Neuronal stem cell (in vitro differentiated cells): ENCODE measurements around the gene GLS2.
"Not testable (repeated sequence)": the region's sequence is repeated elsewhere in the genome, so short reads cannot be mapped to it uniquely, and the experiment has no call there.

Experiments
- DNase-seq: peaks from one replicate; pipeline ENCODE4 v3.0.0-alpha.2; 2013; ENCODE audit warnings: low spot score
- H2AFZ ChIP-seq: one replicate; pipeline ENCODE4 v1.6.1; 2013; ENCODE audit warnings: mild to moderate bottlenecking, low read length, inconsistent platforms
- H2AK5ac ChIP-seq: 2 replicates; pipeline ENCODE4 v1.6.1; 2013; ENCODE audit warnings: low read depth, mild to moderate bottlenecking, inconsistent platforms, low read length, moderate library complexity, mixed read lengths
- H2BK120ac ChIP-seq: 2 replicates; pipeline ENCODE4 v1.6.1; 2013; ENCODE audit warnings: low read depth, mild to moderate bottlenecking, inconsistent platforms, low read length, moderate library complexity, mixed read lengths
- H2BK12ac ChIP-seq: one replicate; pipeline ENCODE4 v1.6.1; 2013; ENCODE audit warnings: low read length, inconsistent platforms
- H2BK15ac ChIP-seq: 2 replicates; pipeline ENCODE4 v1.6.1; 2013; ENCODE audit warnings: mild to moderate bottlenecking, low read length, inconsistent platforms, mixed read lengths
- H2BK5ac ChIP-seq: one replicate; pipeline ENCODE4 v1.6.1; 2013; ENCODE audit warnings: inconsistent platforms, mild to moderate bottlenecking, low read length, moderate library complexity
- H3K14ac ChIP-seq: one replicate; pipeline ENCODE4 v1.6.1; 2013; ENCODE audit warnings: low read length, inconsistent platforms
- H3K18ac ChIP-seq: 2 replicates; pipeline ENCODE4 v1.6.1; 2013; ENCODE audit warnings: low read length, inconsistent platforms
- H3K23ac ChIP-seq: 2 replicates; pipeline ENCODE4 v1.6.1; 2013; ENCODE audit warnings: low read depth, mild to moderate bottlenecking, mixed read lengths, low read length, inconsistent platforms; ENCODE audit not compliant: poor library complexity
- H3K27ac ChIP-seq: replicated peaks from 3 replicates; pipeline ENCODE4 v1.5.1; 2013; ENCODE audit warnings: low read length, inconsistent platforms
- H3K27me3 ChIP-seq, 3 experiments: 2 replicates each; pipeline ENCODE4 v1.6.1; 2013; ENCODE audit warnings: low read length in 3 of 3, mild to moderate bottlenecking in 2 of 3, inconsistent platforms in 1 of 3, low read depth in 1 of 3, mixed read lengths in 1 of 3, moderate library complexity in 1 of 3; ENCODE audit not compliant: control insufficient read depth in 3 of 3, insufficient read depth in 3 of 3
- H3K36me3 ChIP-seq, 2 donors: replicated peaks in 1 of 2; 2 replicates each; pipeline ENCODE4 v1.6.1; 2013; ENCODE audit warnings: low read length in 2 of 2; ENCODE audit not compliant: control insufficient read depth in 2 of 2, insufficient read depth in 2 of 2
- H3K4ac ChIP-seq: 2 replicates; pipeline ENCODE4 v1.6.1; 2013; ENCODE audit warnings: inconsistent platforms, mild to moderate bottlenecking, low read length, moderate library complexity
- H3K4me1 ChIP-seq, 2 donors: 1 replicate in 1 of 2; 2 replicates in 1 of 2; pipeline ENCODE4 v1.6.1; 2013; ENCODE audit warnings: low read length in 2 of 2, low read depth in 1 of 2; ENCODE audit not compliant: control insufficient read depth in 2 of 2, insufficient read depth in 1 of 2
- H3K4me2 ChIP-seq: one replicate; pipeline ENCODE4 v1.6.1; 2013; ENCODE audit warnings: mild to moderate bottlenecking, low read length, inconsistent platforms; ENCODE audit not compliant: insufficient read depth, poor library complexity, severe bottlenecking
- H3K4me3 ChIP-seq, 2 donors: 2 replicates each; pipeline ENCODE4 v1.5.1; 2013; ENCODE audit warnings: low read length in 2 of 2, mild to moderate bottlenecking in 2 of 2, inconsistent platforms in 1 of 2, moderate library complexity in 1 of 2
- H3K79me1 ChIP-seq: one replicate; pipeline ENCODE4 v1.6.1; 2013; ENCODE audit warnings: low read depth, mild to moderate bottlenecking, inconsistent platforms, low read length, moderate library complexity
- H3K9ac ChIP-seq: one replicate; pipeline ENCODE4 v1.6.1; 2013; ENCODE audit warnings: mild to moderate bottlenecking, low read depth, low read length, inconsistent platforms; ENCODE audit not compliant: poor library complexity
- H3K9me3 ChIP-seq, 2 donors: replicated peaks in 1 of 2; 2 replicates each; pipeline versions ENCODE3 to v1.6.1; 2013; ENCODE audit warnings: low read length in 2 of 2, mild to moderate bottlenecking in 2 of 2, inconsistent platforms in 1 of 2, low read depth in 1 of 2, mixed read lengths in 1 of 2, moderate library complexity in 1 of 2; ENCODE audit not compliant: control insufficient read depth in 2 of 2, insufficient read depth in 1 of 2
- H4K8ac ChIP-seq: one replicate; pipeline ENCODE4 v1.6.1; 2013; ENCODE audit warnings: low read depth, mild to moderate bottlenecking, inconsistent platforms, low read length, moderate library complexity
- H4K91ac ChIP-seq: one replicate; pipeline ENCODE4 v1.6.1; 2013; ENCODE audit warnings: low read length, low read depth, mild to moderate bottlenecking, inconsistent platforms; ENCODE audit not compliant: poor library complexity
- WGBS, 2 donors: extraction: QIAGEN DNeasy Blood & Tissue Kit; methylation state at CpG; one replicate each; pipeline ENCODE4 v1.1.7; 2013; ENCODE audit warnings: missing lambda C conversion rate in 2 of 2, mixed read lengths in 1 of 2; ENCODE audit not compliant: insufficient read length in 2 of 2, insufficient replicate concordance in 1 of 2; ENCODE audit errors: extremely low coverage in 2 of 2; 5-methylcytosine and 5-hydroxymethylcytosine counted together

The GLS2 gene

GRCh38 chr12:56443208-56443607 lies 44.8 kb downstream of the GLS2 start:
- not testable (repeated sequence) for H3K18ac ChIP-seq, H2BK5ac ChIP-seq, H3K4me2 ChIP-seq, H3K4me1 ChIP-seq, H3K27me3 ChIP-seq, H4K91ac ChIP-seq, H2BK120ac ChIP-seq, DNase-seq, H2BK15ac ChIP-seq, H2AFZ ChIP-seq, H3K23ac ChIP-seq, H3K4ac ChIP-seq, H2AK5ac ChIP-seq, H3K4me3 ChIP-seq, H2BK12ac ChIP-seq, H3K27ac ChIP-seq, H4K8ac ChIP-seq, H3K79me1 ChIP-seq, H3K14ac ChIP-seq, H3K9ac ChIP-seq
- Histone ChIP-seq H3K36me3 (peaks cover 0 to 52% of the 10 kb centered on the region in 2 donors), H3K9me3 (peaks cover 0 to 21% of the 10 kb centered on the region in 2 donors)
- no CpG with 5 or more reads among the region's 2 CpGs for WGBS, 2 donors

DNA sequence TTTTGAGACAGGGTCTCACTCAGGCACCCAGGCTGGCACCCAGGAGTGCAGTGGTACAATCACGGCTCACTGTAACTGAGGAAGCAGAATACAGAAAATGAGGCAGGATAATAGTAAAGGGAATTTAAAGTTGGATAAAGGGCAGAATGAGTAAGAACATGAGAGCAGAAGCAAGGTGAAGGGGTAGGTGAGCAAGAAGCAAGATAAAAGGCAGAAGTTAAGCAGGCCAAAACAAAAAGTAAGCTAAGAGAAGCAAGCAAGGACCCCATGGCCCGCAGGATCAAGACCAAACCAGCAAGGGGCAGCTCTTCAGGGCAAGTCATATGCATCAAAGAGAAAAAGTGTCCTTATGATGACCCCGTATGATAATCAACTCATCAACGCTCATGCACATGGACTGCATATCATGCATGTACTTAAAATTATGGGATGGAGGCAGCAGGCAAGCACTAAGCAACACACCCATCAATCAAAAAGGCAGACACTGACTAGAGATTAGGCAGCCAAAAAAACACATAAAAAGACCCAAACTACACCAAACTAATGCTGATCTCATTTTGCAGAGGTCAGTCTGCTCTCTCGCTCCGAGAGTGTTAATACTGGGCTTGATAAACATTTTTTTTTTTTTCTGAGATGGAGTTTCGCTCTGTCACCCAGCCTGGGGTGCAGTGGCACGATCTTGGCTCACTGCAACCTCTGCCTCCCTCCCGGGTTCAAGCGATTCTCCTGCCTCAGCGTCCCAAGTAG lies 50.4 kb downstream of the GLS2 start:
- H2BK15ac ChIP-seq, result no peak overlapping the region
- no peak overlapping the region for H3K9ac ChIP-seq
- no peak overlapping the region for H3K4me3 ChIP-seq
- no peak overlapping the region for H2BK120ac ChIP-seq
- H4K91ac ChIP-seq, result no peak overlapping the region
- H3K4ac ChIP-seq, result no peak overlapping the region
- no peaks in the 10 kb centered on the region for H3K4me1 ChIP-seq
- peaks cover 6% of the 10 kb centered on the region for H3K79me1 ChIP-seq
- H2BK12ac ChIP-seq, result no peak overlapping the region
- H2AFZ ChIP-seq, result no peak overlapping the region
- H3K9me3 ChIP-seq, result peaks cover 0 to 2% of the 10 kb centered on the region in 2 donors
- DNase-seq, result no peak
- H3K14ac ChIP-seq, result no peak overlapping the region
- H4K8ac ChIP-seq, result no peak overlapping the region
- no peak overlapping the region for H3K23ac ChIP-seq
- no CpG with 5 or more reads among the region's 11 CpGs for WGBS, 2 donors
- H2AK5ac ChIP-seq, result no peak overlapping the region
- peaks cover 7 to 42% of the 10 kb centered on the region in 2 donors for H3K36me3 ChIP-seq
- no peaks in the 10 kb centered on the region for H3K27me3 ChIP-seq
- H3K18ac ChIP-seq, result no peak overlapping the region
- no peak overlapping the region for H3K4me2 ChIP-seq
- no peak overlapping the region for H3K27ac ChIP-seq
- no peak overlapping the region for H2BK5ac ChIP-seq

DNA sequence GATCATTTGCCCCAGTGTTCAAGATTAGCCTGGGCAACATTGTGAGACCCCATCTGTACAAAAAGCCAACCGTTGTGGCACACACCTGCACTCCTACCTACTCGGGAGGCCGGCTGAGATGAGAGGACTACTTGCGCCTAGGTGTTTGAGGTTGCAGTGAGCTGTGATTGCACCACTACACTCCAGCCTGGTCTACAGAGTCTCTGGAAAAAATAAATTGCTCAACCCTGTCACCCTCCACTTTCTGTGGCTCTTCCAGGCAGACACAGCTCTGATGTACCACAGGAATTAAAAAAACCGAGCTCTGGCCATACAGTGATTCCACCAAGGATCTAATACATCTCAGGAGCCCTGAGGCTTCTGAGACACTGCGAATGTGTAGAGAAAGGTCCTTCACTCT lies 53.1 kb downstream of the GLS2 start:
- Histone ChIP-seq H2BK12ac (no peak overlapping the region), H3K9ac (no peak overlapping the region), H3K4me1 (no peaks in the 10 kb centered on the region), H3K9me3 (no peaks in the 10 kb centered on the region), H2BK120ac (no peak overlapping the region), H3K14ac (no peak overlapping the region), H4K91ac (no peak overlapping the region), H3K23ac (no peak overlapping the region), H3K36me3 (peaks cover 21 to 47% of the 10 kb centered on the region in 2 donors), H3K4me3 (no peak overlapping the region), H3K4me2 (no peak overlapping the region), H2AK5ac (no peak overlapping the region), H3K27ac (no peak overlapping the region), H2AFZ (no peak overlapping the region), H3K79me1 (peaks cover 3% of the 10 kb centered on the region), H3K4ac (no peak overlapping the region), H4K8ac (no peak overlapping the region), H2BK15ac (no peak overlapping the region), H3K27me3 (no peaks in the 10 kb centered on the region), H3K18ac (no peak overlapping the region), H2BK5ac (no peak overlapping the region)
- no peak for DNase-seq
- WGBS, 2 donors, result no CpG with 5 or more reads among the region's 6 CpGs

- no peak overlapping the region for H2AK5ac ChIP-seq
- H3K9ac ChIP-seq, result no peak overlapping the region
- peaks cover 3% of the 10 kb centered on the region for H3K79me1 ChIP-seq
- no peak overlapping the region for H3K18ac ChIP-seq
- H2BK5ac ChIP-seq, result no peak overlapping the region
- H4K8ac ChIP-seq, result no peak overlapping the region
- no peak overlapping the region for H3K27ac ChIP-seq
- H3K23ac ChIP-seq, result no peak overlapping the region
- no peak overlapping the region for H2BK15ac ChIP-seq
- no peak overlapping the region for H2AFZ ChIP-seq
- DNase-seq, result no peak
- no peak overlapping the region for H2BK120ac ChIP-seq
- no peak overlapping the region for H3K14ac ChIP-seq
- no peak overlapping the region for H2BK12ac ChIP-seq
- H3K4ac ChIP-seq, result no peak overlapping the region
- no CpG with 5 or more reads among the region's 3 CpGs for WGBS, 2 donors
- no peaks in the 10 kb centered on the region for H3K27me3 ChIP-seq
- peaks cover 36 to 75% of the 10 kb centered on the region in 2 donors for H3K36me3 ChIP-seq
- no peak overlapping the region for H3K4me2 ChIP-seq
- H3K4me3 ChIP-seq, result no peak overlapping the region
- H4K91ac ChIP-seq, result no peak overlapping the region
- no peaks in the 10 kb centered on the region for H3K4me1 ChIP-seq
- no peaks in the 10 kb centered on the region for H3K9me3 ChIP-seq
Measured at GRCh38 chr12:56431850-56432249, 56.1 kb downstream of the GLS2 start.
